Stimulated activated CD4-positive, alpha-beta T cell treated with anti-CD3 and anti-CD28 coated beads, Interleukin-4, amount 100 ng/mL, for 1 hour (primary cell): ENCODE measurements around the gene NPHS1.
A peak's percentile ranks its signal among the peaks of the same experiment; 100 is the strongest.
"Not testable (repeated sequence)": the region's sequence is repeated elsewhere in the genome, so short reads cannot be mapped to it uniquely, and the experiment has no call there.

Experiments
- DNase-seq: peaks from one replicate; pipeline ENCODE4 v3.0.0-alpha.2; 2020

Gene NPHS1

GRCh38 chr19:35846038-35846668 lies 6.2 kb downstream of the NPHS1 start:
- DNase-seq = no peak

GRCh38 chr19:35845215-35846037 lies 6.9 kb downstream of the NPHS1 start:
- no peak for DNase-seq

GRCh38 chr19:35844482-35845214 lies 7.7 kb downstream of the NPHS1 start:
- no peak for DNase-seq

- DNase-seq = no peak
Measured at GRCh38 chr19:35843676-35844481, 8.4 kb downstream of the NPHS1 start.

DNA sequence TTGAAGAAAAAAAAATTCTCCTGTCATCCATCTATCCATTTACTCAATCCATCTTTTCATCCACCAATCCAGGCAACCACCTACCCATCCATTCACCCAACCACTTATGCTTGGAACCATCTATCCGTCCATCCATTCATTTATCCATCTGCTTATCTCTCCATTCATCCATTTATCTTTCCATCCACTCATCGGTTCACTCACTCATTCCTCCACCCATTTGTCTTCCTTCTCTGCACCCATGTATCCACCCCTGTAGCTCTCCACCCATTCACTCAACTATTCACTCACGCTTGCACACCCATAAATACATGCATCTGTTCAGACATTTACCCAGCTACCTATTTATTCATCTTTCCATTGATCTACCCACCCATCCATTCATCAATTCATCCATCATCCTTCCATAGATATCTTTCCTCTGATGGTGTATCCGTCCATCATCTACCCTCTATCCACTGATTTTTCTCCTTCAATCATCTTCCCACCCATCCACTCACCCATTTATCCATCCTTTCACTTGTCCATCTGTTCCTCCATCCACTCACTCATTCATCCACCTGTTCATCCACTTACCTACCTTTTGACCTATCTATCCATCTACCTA lies 9.5 kb downstream of the NPHS1 start:
- DNase-seq = no peak

GRCh38 chr19:35841961-35842595 lies 10.2 kb downstream of the NPHS1 start:
- DNase-seq = no peak

GRCh38 chr19:35836096-35836495 lies 16.2 kb downstream of the NPHS1 start:
- not testable (repeated sequence) for DNase-seq

- no peak for DNase-seq
Measured at GRCh38 chr19:35833972-35834371, 18.3 kb downstream of the NPHS1 start.

GRCh38 chr19:35832054-35832453 lies 20.2 kb downstream of the NPHS1 start:
- no peak for DNase-seq

DNA sequence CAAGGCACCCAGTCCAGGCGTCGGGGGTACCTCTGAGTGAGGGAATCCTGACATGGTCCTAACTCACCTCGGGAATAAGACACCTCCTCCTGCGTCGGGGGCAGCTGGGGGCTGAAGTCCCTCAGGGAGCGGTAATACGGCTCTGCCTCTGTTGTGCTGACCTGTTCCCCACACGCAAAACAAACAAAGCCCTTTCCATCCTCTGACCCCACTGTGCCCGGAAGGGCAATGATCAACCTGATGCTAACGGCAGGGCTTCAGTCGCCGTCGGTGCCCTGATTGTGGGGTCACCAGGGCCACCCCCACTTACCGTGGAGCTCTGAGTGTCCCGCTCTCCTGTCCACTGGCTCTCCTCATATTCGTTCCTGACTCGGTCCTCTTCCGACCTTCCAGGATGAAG lies 21.3 kb downstream of the NPHS1 start:
- no peak for DNase-seq

DNA sequence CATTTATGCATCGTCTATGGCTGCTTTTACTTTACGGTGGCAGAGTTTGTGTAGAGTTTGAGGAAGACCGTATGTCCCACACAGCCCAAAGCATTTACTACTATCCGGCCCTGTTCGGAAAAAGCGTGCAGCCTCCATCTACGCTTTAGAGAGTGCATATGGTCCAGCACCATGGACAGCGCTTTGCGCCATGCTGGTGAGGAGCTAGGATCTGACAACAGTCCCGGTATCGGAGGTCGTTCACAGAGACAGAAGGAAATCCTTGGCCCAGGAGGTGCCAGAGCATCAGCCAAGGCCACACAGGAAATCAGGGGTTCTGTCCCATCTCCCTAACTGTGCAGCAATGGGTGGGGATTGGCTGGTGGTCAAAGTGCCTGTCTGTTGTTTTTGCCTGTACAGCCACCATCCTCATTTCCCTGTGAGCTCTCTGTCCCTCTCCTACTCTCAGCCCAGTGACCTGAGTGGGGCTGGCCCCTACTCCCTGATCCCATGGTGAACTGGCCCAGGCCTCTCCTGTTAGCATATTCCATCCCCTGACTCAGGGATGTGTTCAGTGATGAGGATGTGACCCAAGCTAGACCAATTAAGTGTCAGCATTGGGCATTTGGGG lies 23.5 kb downstream of the NPHS1 start:
- peak; percentile 57 for DNase-seq

DNA sequence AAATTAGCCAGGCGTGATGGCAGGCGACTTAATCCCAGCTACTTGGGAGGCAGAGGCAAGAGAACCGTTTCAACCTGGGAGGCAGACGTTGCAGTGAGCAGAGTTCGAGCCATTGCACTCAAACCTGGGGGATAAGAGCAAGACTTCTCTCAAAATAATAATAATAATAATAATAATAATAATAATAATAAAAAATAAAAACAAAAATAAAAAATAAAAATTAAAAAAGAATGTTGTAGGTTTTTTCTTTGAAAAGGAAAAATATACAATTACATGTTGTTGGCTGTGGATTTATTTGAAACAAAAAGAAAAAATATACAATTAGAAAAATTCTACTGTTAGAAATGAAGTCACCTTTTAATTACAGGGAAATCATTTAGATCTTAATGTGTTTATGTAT lies 28.2 kb downstream of the NPHS1 start:
- no peak for DNase-seq

DNA sequence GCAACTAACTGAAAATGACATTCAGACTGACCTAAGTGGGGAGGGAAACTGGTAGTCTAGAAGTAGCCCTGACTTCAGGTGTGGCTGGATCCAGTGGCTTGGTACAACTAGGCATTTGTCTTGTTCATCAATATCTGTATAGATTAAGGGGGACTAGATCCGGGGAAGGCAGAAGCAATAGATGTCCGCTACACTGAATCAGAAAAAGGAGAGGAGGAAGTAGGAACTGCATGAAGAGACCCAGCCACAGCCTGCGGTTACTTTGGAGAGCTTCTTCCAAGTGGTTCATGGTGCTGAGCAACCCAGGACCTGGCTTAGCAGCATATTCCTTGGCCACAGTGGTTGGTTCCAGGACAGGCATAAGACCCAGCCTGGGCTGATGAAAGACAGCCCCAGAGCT lies 29.7 kb downstream of the NPHS1 start:
- DNase-seq = no peak

GRCh38 chr19:35818445-35818844 lies 33.9 kb downstream of the NPHS1 start:
- DNase-seq = no peak

GRCh38 chr19:35816846-35817245 lies 35.5 kb downstream of the NPHS1 start:
- DNase-seq = no peak

DNA sequence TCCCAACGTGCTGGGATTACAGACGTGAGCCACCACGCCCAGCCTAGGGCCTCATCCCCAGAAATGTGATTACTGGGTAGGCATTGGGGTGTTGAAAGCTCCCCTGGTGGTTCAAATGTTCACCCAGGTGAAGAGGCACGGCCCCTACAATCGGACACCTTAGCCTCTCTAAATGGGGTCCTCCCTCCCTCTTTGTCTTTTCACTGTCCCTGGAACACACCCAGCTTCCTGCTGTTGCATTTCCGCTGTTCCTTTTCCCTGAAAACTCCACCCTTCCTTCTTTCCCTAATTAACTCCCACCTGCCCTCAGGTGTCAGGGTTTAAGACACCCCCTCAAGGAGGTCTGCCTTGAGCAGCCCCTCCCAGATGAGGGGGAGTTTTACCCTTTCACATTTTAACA lies 36.0 kb downstream of the NPHS1 start:
- DNase-seq = no peak

GRCh38 chr19:35813043-35813890 lies 39.0 kb downstream of the NPHS1 start:
- DNase-seq = no peak

DNA sequence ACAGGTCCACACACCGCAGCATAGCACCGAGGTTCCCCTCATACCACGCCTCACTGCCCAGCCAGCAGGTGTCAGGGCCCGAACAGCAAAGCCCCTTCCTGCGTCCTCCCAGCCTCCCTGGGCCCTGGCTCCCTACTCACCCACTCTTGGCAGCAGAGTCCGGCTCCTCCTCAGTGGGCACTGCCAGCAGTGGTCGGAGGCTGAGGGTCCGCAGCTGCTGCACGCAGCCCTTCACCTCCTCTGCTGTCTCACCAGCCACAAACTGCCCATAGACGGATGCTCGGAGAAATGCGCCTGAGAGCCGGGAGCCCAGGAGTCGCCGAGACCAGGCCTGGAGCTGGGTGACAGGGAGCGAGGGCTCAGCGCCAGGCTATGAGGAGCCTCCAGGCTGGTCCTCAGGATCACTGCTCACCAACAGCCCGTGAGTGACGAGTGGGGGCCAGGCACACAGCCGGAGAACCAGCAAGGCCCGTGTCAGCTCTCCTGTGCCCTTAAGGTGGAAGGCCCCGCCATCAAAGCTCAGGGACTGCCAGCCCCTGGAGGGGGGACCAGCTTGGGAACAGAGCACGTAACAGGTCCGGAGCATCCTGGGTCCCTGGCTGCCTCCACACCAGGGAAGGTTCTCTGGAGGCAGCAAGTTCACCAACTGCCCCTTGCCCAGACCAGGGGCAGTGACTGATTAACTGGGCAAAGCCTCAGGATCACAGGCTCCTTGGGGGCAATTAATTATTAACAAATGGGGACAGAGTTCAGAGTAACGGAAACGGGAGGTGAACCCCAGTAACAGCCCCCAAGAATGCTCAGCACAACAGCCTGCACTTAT lies 39.9 kb downstream of the NPHS1 start, which contains the start of gene PRODH2:
Gene PRODH2 (minus strand): TSS at position 626 of the 823 bp plus-strand sequence. CDS start 40 bp downstream, at position 586.
- no peak for DNase-seq
